Kidney tubule cell (primary cell): ENCODE results near the gene SELENON.

Experiments
- DNase-seq: peaks from one replicate; pipeline ENCODE4 v3.0.0-alpha.2; 2018; ENCODE audit warnings: low spot score

Gene SELENON

GRCh38 chr1:25793585-25794170 is 6.3 kb upstream of the SELENON start:
- DNase-seq = no peak

- DNase-seq = no peak
Measured at GRCh38 chr1:25794325-25794724, 5.7 kb upstream of the SELENON start.

GRCh38 chr1:25795211-25795610 is 4.8 kb upstream of the SELENON start:
- DNase-seq = no peak

GRCh38 chr1:25795946-25796810 is 3.8 kb upstream of the SELENON start:
- DNase-seq = peak; percentile 76

- DNase-seq = peak; percentile 83
Measured at GRCh38 chr1:25796811-25797458, 3.1 kb upstream of the SELENON start.

GRCh38 chr1:25797939-25798338 is 2.1 kb upstream of the SELENON start:
- peak; percentile 40 for DNase-seq

GRCh38 chr1:25798666-25799351 is 1.2 kb upstream of the SELENON start:
- no peak for DNase-seq

GRCh38 chr1:25799352-25799934 is 550 bp upstream of the SELENON start:
- DNase-seq = no peak

GRCh38 chr1:25800703-25801377 is 847 bp downstream of the SELENON start:
- no peak for DNase-seq

GRCh38 chr1:25802915-25803314 is 2.9 kb downstream of the SELENON start:
- no peak for DNase-seq

- no peak for DNase-seq
Measured at GRCh38 chr1:25803368-25803767, 3.4 kb downstream of the SELENON start.

GRCh38 chr1:25804244-25804963 is 4.4 kb downstream of the SELENON start:
- DNase-seq = peak; percentile 17

- DNase-seq = no peak
Measured at GRCh38 chr1:25804964-25805862, 5.2 kb downstream of the SELENON start.

- DNase-seq = no peak
Measured at GRCh38 chr1:25805863-25806225, 5.9 kb downstream of the SELENON start.

- DNase-seq = no peak
Measured at GRCh38 chr1:25806418-25806817, 6.4 kb downstream of the SELENON start.

- DNase-seq = no peak
Measured at GRCh38 chr1:25807480-25808390, 7.7 kb downstream of the SELENON start.

- DNase-seq = no peak
Measured at GRCh38 chr1:25808481-25809244, 8.7 kb downstream of the SELENON start.
